Activated T-helper 1 cell treated with Interleukin-2 at 50 U/mL for 16 hours (primary cell): ENCODE measurements around the gene ZNF519.
"Not testable (repeated sequence)": the region's sequence is repeated elsewhere in the genome, so short reads cannot be mapped to it uniquely, and the experiment has no call there.

Experiments
- DNase-seq: peaks from one replicate; pipeline ENCODE4 v3.0.0-alpha.2; 2020; ENCODE audit warnings: low read depth

The ZNF519 gene

GRCh38 chr18:14147935-14148865 lies 16.0 kb upstream of the ZNF519 start:
- DNase-seq: not testable (repeated sequence)

- DNase-seq: not testable (repeated sequence)
These were observed 14.5 kb upstream of the ZNF519 start for GRCh38 chr18:14146771-14147170.

- DNase-seq: not testable (repeated sequence)
These were observed 13.5 kb upstream of the ZNF519 start for GRCh38 chr18:14145581-14146338.

GRCh38 chr18:14145021-14145420 lies 12.8 kb upstream of the ZNF519 start:
- not testable (repeated sequence) for DNase-seq

GRCh38 chr18:14144628-14144895 lies 12.3 kb upstream of the ZNF519 start:
- DNase-seq: no peak

GRCh38 chr18:14143871-14144627 lies 11.8 kb upstream of the ZNF519 start:
- DNase-seq: not testable (repeated sequence)

GRCh38 chr18:14143396-14143795 lies 11.2 kb upstream of the ZNF519 start:
- not testable (repeated sequence) for DNase-seq

- DNase-seq: not testable (repeated sequence)
These were observed 9.9 kb upstream of the ZNF519 start for GRCh38 chr18:14142177-14142576.

GRCh38 chr18:14139583-14139982 lies 7.3 kb upstream of the ZNF519 start:
- not testable (repeated sequence) for DNase-seq

- DNase-seq: not testable (repeated sequence)
These were observed 5.7 kb upstream of the ZNF519 start for GRCh38 chr18:14137971-14138370.

- DNase-seq: not testable (repeated sequence)
These were observed 452 bp downstream of the ZNF519 start for GRCh38 chr18:14131696-14132270.

GRCh38 chr18:14130804-14131203 lies 1.4 kb downstream of the ZNF519 start:
- not testable (repeated sequence) for DNase-seq

GRCh38 chr18:14124689-14125088 lies 7.5 kb downstream of the ZNF519 start:
- DNase-seq: no peak

- DNase-seq: no peak
These were observed 10.1 kb downstream of the ZNF519 start for GRCh38 chr18:14122097-14122496.

- no peak for DNase-seq
These were observed 11.3 kb downstream of the ZNF519 start for GRCh38 chr18:14120926-14121325.

- no peak for DNase-seq
These were observed 14.6 kb downstream of the ZNF519 start for GRCh38 chr18:14117606-14118005.

- DNase-seq: no peak
These were observed 25.3 kb downstream of the ZNF519 start for GRCh38 chr18:14106906-14107305.

GRCh38 chr18:14104906-14105748 lies 27.1 kb downstream of the ZNF519 start:
- no peak for DNase-seq

- DNase-seq: no peak
These were observed 28.0 kb downstream of the ZNF519 start for GRCh38 chr18:14104201-14104600.

GRCh38 chr18:14100503-14101286 lies 31.5 kb downstream of the ZNF519 start:
- DNase-seq: no peak
